Astrocyte of the cerebellum (primary cell): ENCODE measurements around the gene PIAS2.

Source experiments
- DNase-seq: peaks from one replicate; pipeline ENCODE4 v3.0.0-alpha.2; 2011; ENCODE audit warnings: low read depth
- H3K4me3 ChIP-seq: 2 replicates; pipeline ENCODE4 v1.5.1; 2011; ENCODE audit warnings: mild to moderate bottlenecking, low read depth, low read length, moderate library complexity
- CTCF ChIP-seq: IDR thresholded peaks from 2 replicates; pipeline ENCODE4 v1.5.1; 2012; ENCODE audit warnings: low read length, low read depth, moderate library complexity, mild to moderate bottlenecking; ENCODE audit errors: missing control alignments
- in situ Hi-C: cut with HindIII; loops from 2 replicates; pipeline ENCODE4 v1.10.0; 2017; ENCODE audit warnings: low sequenced_read_pairs

The PIAS2 gene

GRCh38 chr18:46917803-46918600 is 695 bp upstream of the PIAS2 start:
- in situ Hi-C loops, result loop anchor here (5.0 kb wide), 1 partner anchor 66 kb away; no protein-coding TSS in a partner anchor
- H3K4me3 ChIP-seq, result peak overlapping the region; percentile 71
- no peak for TF ChIP-seq CTCF
- no peak for DNase-seq

DNA sequence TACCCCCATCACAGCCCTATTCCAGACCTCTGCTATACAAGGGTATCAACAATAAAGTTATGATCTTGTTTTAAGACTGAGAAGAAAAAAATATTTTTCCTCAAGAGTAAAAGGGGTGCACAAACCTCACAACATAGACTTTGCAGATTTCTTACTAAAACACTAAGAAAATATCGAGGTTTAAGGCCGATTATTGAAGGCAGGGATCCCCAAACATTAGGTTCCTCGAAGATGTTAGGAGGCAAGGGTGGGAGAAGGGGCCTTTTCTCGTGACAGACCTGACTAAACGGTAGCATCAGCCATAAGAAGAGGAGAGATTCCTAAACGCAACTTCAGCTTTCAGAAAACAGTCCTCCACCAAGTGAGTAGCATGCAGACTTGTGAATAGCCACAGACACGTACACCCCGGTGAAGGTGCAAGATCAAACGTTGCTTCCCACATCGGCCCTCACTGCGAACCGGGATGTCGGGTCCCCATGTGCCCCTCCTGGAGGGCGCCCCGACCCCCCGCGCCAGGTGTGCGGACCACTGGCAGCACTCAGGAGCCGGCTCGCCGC is 678 bp downstream of the PIAS2 start:
- H3K4me3 ChIP-seq, result peak overlapping the region; percentile 71
- no peak for DNase-seq
- in situ Hi-C loops, result loop anchor here (5.0 kb wide), 1 partner anchor 64 kb away; no protein-coding TSS in a partner anchor
- no peak for TF ChIP-seq CTCF

DNA sequence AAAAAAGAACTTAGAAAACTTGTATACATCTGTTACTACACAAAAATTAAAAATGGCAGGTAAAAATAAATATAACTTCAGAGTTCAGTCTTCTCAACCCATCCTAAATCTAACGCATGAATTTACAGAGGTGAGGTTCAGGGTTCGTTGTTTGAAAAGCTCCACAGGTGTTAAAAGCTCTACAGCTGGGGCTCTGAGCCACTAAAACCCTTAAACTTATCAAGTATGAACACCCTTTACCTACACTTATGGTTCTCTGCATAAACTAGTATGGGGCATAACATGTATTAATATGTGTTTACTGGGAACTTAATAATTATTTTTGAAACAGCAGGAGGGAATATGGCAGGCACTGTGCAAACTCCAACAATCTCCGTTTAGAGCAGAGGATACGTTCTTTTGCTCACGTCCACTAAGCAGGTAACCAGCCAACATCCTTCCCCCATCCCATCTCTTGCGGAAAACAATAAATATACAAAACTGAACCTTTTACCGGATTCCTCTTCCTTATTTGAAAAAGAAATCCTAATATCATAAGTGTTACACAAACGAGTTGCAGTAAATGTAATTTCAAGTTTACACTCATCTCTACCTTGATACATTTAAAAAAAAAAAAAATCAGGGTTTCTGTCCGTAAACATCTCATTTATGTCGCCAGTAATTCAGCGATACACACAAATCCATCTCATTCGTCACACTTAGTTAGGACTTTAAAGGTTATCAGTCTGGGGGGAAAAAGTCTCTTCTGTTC is 1.3 kb downstream of the PIAS2 start:
- H3K4me3 ChIP-seq, result peak overlapping the region; percentile 71
- no peak for DNase-seq
- in situ Hi-C loops, result loop anchor here (5.0 kb wide), 1 partner anchor 64 kb away; no protein-coding TSS in a partner anchor
- TF ChIP-seq CTCF, result no peak

DNA sequence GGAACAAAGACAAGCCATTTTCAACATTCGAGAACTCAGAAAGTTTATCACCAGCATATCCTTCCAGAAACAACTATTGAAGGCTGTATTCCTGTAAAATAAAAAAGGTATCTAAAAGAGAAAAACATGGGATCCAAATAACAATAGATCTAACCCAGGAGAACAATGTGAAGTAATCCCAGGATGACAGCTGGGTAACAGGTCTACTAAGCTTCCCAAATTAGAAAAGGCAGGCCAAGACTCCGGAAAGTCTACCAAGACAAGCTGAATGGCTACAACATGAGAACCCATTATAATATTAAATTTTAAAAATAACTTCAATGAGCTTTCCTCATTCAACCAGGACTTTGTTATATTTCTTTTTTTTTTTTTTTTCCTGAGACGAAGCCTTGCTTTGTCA is 6.5 kb downstream of the PIAS2 start:
- DNase-seq, result no peak
- no peak overlapping the region for H3K4me3 ChIP-seq
- no peak for TF ChIP-seq CTCF
- in situ Hi-C loops, result no loop called here

DNA sequence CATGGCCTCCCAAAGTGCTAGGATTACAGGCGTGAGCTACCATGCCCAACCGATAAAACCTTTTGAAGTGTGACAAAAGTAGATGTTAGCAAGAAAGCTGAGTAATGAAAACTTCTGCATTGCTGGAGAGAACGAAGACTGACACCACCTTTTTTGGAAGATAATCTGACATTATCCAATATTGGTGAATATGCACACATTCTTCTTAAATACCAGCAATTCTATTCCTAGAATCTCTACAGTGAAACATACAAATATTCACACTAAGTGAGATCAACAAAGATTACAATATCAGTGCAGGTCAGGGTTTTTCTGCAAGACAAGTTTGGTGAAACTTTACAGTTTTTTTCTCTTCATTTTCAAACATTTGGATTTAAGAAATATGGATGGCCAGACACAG is 7.8 kb downstream of the PIAS2 start:
- in situ Hi-C loops, result no loop called here
- no peak overlapping the region for H3K4me3 ChIP-seq
- no peak for DNase-seq
- TF ChIP-seq CTCF, result no peak

DNA sequence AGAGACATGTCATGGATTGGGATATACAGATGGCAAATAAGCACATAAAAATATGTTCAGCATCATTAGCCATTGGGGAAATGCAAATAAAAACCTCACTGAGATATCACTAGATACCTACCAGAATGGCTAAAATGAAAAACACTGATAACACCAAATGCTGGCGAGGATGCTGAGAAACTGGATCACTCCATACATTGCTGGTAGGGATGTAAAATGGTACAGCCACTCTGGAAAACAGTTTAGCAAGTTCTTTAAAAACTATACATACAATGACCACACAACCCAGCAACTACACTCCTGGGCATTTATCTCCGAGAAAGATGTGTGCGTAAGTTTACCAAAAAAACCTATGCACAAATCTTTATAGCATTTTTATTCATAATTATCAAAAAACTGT is 13.9 kb downstream of the PIAS2 start:
- no peak for TF ChIP-seq CTCF
- no peak for DNase-seq
- no peak overlapping the region for H3K4me3 ChIP-seq
- in situ Hi-C loops, result no loop called here
